GM12892 (cell line): Measurements from ENCODE around the gene FAM185A.
"Not testable (repeated sequence)": the region's sequence is repeated elsewhere in the genome, so short reads cannot be mapped to it uniquely, and the experiment has no call there.

ENCODE experiments used
- POLR2A ChIP-seq: IDR thresholded peaks from 2 replicates; pipeline ENCODE4 v1.6.1; 2011; ENCODE audit warnings: low read depth, low read length, control low read depth
- POLR2AphosphoS5 ChIP-seq: IDR thresholded peaks from 2 replicates; pipeline ENCODE4 v1.6.1; 2011; ENCODE audit warnings: low read depth, low read length, control low read depth
- TAF1 ChIP-seq: IDR thresholded peaks from 2 replicates; pipeline ENCODE4 v1.6.1; 2011; ENCODE audit warnings: low read depth, mild to moderate bottlenecking, control low read depth, low read length, borderline replicate concordance

GRCh38 chr7:102791831-102792230 lies 43.0 kb downstream of the FAM185A start:
- TF ChIP-seq POLR2AphosphoS5, POLR2A, TAF1: not testable (repeated sequence)
